H9 (cell line): ENCODE results near the gene SEPTIN6. TPM values are rescaled to one million over a fixed set of nuclear protein-coding genes. Genes with fewer than 3 reads are reported as not detected.

Source experiments
- DNase-seq: peaks from one replicate; pipeline ENCODE4 v3.0.0-alpha.2; 2017
- H2AFZ ChIP-seq: one replicate; pipeline ENCODE4 v1.6.1; 2013; ENCODE audit warnings: mild to moderate bottlenecking, low read length, control low read depth, moderate library complexity
- H2AK5ac ChIP-seq: 2 replicates; pipeline ENCODE4 v1.6.1; 2013; ENCODE audit warnings: low read length, control low read depth, mixed read lengths; ENCODE audit not compliant: insufficient read length
- H2BK120ac ChIP-seq: one replicate; pipeline ENCODE4 v1.6.1; 2013; ENCODE audit warnings: low read depth, mild to moderate bottlenecking, low read length, control low read depth, inconsistent platforms; ENCODE audit not compliant: poor library complexity, severe bottlenecking
- H2BK12ac ChIP-seq: 2 replicates; pipeline ENCODE4 v1.6.1; 2013; ENCODE audit warnings: low read length, control low read depth, mixed read lengths, low read depth; ENCODE audit not compliant: insufficient read length
- H2BK15ac ChIP-seq: 2 replicates; pipeline ENCODE4 v1.6.1; 2013; ENCODE audit warnings: low read depth, low read length, control low read depth
- H2BK20ac ChIP-seq: one replicate; pipeline ENCODE4 v1.6.1; 2013; ENCODE audit warnings: low read depth, mild to moderate bottlenecking, low read length, control low read depth, inconsistent platforms; ENCODE audit not compliant: poor library complexity, severe bottlenecking
- H2BK5ac ChIP-seq: 2 replicates; pipeline ENCODE4 v1.6.1; 2013; ENCODE audit warnings: low read length, control low read depth, mixed read lengths; ENCODE audit not compliant: insufficient read length
- H3K14ac ChIP-seq: 2 replicates; pipeline ENCODE4 v1.6.1; 2013; ENCODE audit warnings: low read length, control low read depth; ENCODE audit not compliant: insufficient read depth
- H3K18ac ChIP-seq: 2 replicates; pipeline ENCODE4 v1.6.1; 2013; ENCODE audit warnings: low read depth, mild to moderate bottlenecking, mixed read lengths, low read length, control low read depth; ENCODE audit not compliant: insufficient read length
- H3K23ac ChIP-seq: 2 replicates; pipeline ENCODE4 v1.6.1; 2013; ENCODE audit warnings: low read length, control low read depth, mixed read lengths, low read depth; ENCODE audit not compliant: insufficient read length
- H3K23me2 ChIP-seq: 2 replicates; pipeline ENCODE4 v1.6.1; 2013; ENCODE audit warnings: low read depth, mild to moderate bottlenecking, mixed read lengths, low read length, control low read depth; ENCODE audit not compliant: insufficient read length, poor library complexity, severe bottlenecking
- H3K27ac ChIP-seq: 2 replicates; pipeline ENCODE4 v1.5.1; 2013; ENCODE audit warnings: low read length, control low read depth, mixed read lengths, low read depth; ENCODE audit not compliant: insufficient read length
- H3K27me3 ChIP-seq: 2 replicates; pipeline ENCODE4 v1.6.1; 2013; ENCODE audit warnings: low read length, control low read depth, inconsistent platforms; ENCODE audit not compliant: insufficient read depth
- H3K4ac ChIP-seq: 2 replicates; pipeline ENCODE4 v1.6.1; 2013; ENCODE audit warnings: low read depth, mild to moderate bottlenecking, control low read depth, inconsistent platforms, low read length, moderate library complexity
- H3K4me1 ChIP-seq: 2 replicates; pipeline ENCODE4 v1.6.1; 2013; ENCODE audit warnings: low read length, control low read depth, inconsistent platforms; ENCODE audit not compliant: insufficient read depth
- H3K4me2 ChIP-seq: 2 replicates; pipeline ENCODE4 v1.6.1; 2013; ENCODE audit warnings: low read length, control low read depth, mixed read lengths; ENCODE audit not compliant: insufficient read length, insufficient read depth
- H3K56ac ChIP-seq: 2 replicates; pipeline ENCODE4 v1.6.1; 2013; ENCODE audit warnings: low read depth, mild to moderate bottlenecking, mixed read lengths, low read length, control low read depth; ENCODE audit not compliant: insufficient read length
- H3K79me1 ChIP-seq: 2 replicates; pipeline ENCODE4 v1.6.1; 2013; ENCODE audit warnings: low read depth, mild to moderate bottlenecking, moderate library complexity, low read length, control low read depth, inconsistent platforms; ENCODE audit not compliant: insufficient read depth, poor library complexity, severe bottlenecking
- H3K79me2 ChIP-seq: 2 replicates; pipeline ENCODE4 v1.6.1; 2013; ENCODE audit warnings: low read length, control low read depth, inconsistent platforms; ENCODE audit not compliant: insufficient read depth
- H3K9ac ChIP-seq: 2 replicates; pipeline ENCODE4 v1.6.1; 2013; ENCODE audit warnings: low read length, control low read depth, mixed read lengths; ENCODE audit not compliant: insufficient read length; ENCODE audit errors: extremely low read depth
- H3K9me3 ChIP-seq: one replicate; pipeline ENCODE4 v1.6.1; 2013; ENCODE audit warnings: low read depth, low read length, inconsistent platforms; ENCODE audit not compliant: control insufficient read depth
- H3T11ph ChIP-seq: one replicate; pipeline ENCODE4 v1.6.1; 2013; ENCODE audit warnings: mild to moderate bottlenecking, low read length, control low read depth, inconsistent platforms
- H4K20me1 ChIP-seq: one replicate; pipeline ENCODE4 v1.6.1; 2013; ENCODE audit not compliant: control insufficient read depth, insufficient read length, insufficient read depth
- H4K5ac ChIP-seq: 2 replicates; pipeline ENCODE4 v1.6.1; 2013; ENCODE audit warnings: low read depth, mild to moderate bottlenecking, mixed read lengths, low read length, control low read depth; ENCODE audit not compliant: insufficient read length
- H4K8ac ChIP-seq: replicated peaks from 2 replicates; pipeline ENCODE4 v1.6.1; 2013; ENCODE audit warnings: low read length, control low read depth, mixed read lengths, low read depth; ENCODE audit not compliant: insufficient read length
- H4K91ac ChIP-seq: 2 replicates; pipeline ENCODE4 v1.6.1; 2013; ENCODE audit warnings: low read depth, mild to moderate bottlenecking, moderate library complexity, mixed read lengths, low read length, control low read depth; ENCODE audit not compliant: insufficient read length
- H3K27ac Mint-ChIP-seq, 3 experiments: 2 replicates in 2 of 3; 3 replicates in 1 of 3; pipeline ENCODE4 v1.8.0; 2020 to 2021; ENCODE audit warnings: mixed read lengths in 3 of 3, mild to moderate bottlenecking in 1 of 3, moderate library complexity in 1 of 3
- H3K27me3 Mint-ChIP-seq: 2 replicates; pipeline ENCODE4 v1.8.0; 2021; ENCODE audit warnings: low read depth, mild to moderate bottlenecking, moderate library complexity, mixed read lengths
- H3K36me3 Mint-ChIP-seq, 3 experiments: 2 replicates in 2 of 3; 3 replicates in 1 of 3; pipeline ENCODE4 v1.8.0; 2020 to 2021; ENCODE audit warnings: low read depth in 3 of 3, mixed read lengths in 3 of 3; ENCODE audit not compliant: insufficient read depth in 1 of 3
- H3K4me1 Mint-ChIP-seq, 2 experiments: 2 replicates each; pipeline ENCODE4 v1.8.0; 2020; ENCODE audit warnings: mixed read lengths in 2 of 2
- H3K4me3 Mint-ChIP-seq, 2 experiments: 2 replicates in 1 of 2; 3 replicates in 1 of 2; pipeline ENCODE4 v1.8.0; 2020 to 2021; ENCODE audit warnings: mild to moderate bottlenecking in 2 of 2, mixed read lengths in 2 of 2, moderate library complexity in 1 of 2
- H3K9me3 Mint-ChIP-seq, 2 experiments: 2 replicates in 1 of 2; 3 replicates in 1 of 2; pipeline ENCODE4 v1.8.0; 2020; ENCODE audit warnings: mild to moderate bottlenecking in 2 of 2, mixed read lengths in 2 of 2, moderate library complexity in 1 of 2
- CTCF ChIP-seq: fragments of 200-600 bp; sonication (generic); conservative IDR thresholded peaks from 3 replicates; pipeline ENCODE4 v1.8.0; 2021; ENCODE audit warnings: antibody characterized with exemption, mild to moderate bottlenecking
- total RNA-seq: library from RNA; stranded (reverse); gene quantifications from 2 replicates; pipeline ENCODE4 v1.2.1, GENCODE V29; 2021

Gene SEPTIN6
- total RNA-seq, 1 experiment from 2014 or later = 23.1 TPM

DNA sequence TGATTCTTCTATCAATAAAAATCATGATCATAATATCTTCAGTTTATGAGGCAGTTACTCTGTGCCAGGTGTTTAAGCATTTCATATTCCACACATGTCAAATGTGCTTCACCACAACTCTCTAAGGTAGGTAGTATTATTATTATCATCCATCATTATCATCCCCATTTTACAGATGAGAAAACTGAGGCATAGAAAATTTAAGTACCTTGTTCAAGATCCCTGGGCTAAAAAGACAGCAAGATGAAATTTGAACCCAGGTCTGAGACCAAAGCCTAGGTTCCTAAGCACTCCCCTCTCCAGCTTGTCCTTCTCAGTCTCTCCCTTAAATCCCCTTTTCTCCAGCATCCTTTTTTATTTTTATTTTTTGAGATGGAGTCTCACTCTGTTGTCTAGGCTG is 33.4 kb downstream of the SEPTIN6 start:
- Histone ChIP-seq H2BK5ac (no peak overlapping the region), H3K4ac (no peak overlapping the region), H3K9me3 (peaks cover 11% of the 10 kb centered on the region), H2BK15ac (no peak overlapping the region), H2BK120ac (no peak overlapping the region), H3K9ac (no peak overlapping the region), H3T11ph (no peak overlapping the region), H3K18ac (no peak overlapping the region), H3K4me2 (no peak overlapping the region), H3K56ac (no peak overlapping the region), H3K23ac (no peak overlapping the region), H3K14ac (no peak overlapping the region), H3K4me1 (no peaks in the 10 kb centered on the region; the same call in 1 of the 2 replicates), H3K23me2 (no peaks in the 10 kb centered on the region), H2BK20ac (no peak overlapping the region), H2AK5ac (no peak overlapping the region), H3K27me3 (no peaks in the 10 kb centered on the region), H2BK12ac (no peak overlapping the region), H4K8ac (no peak overlapping the region), H4K91ac (no peak overlapping the region), H3K27ac (no peak overlapping the region), H3K79me1 (no peaks in the 10 kb centered on the region), H4K20me1 (no peaks in the 10 kb centered on the region), H2AFZ (no peak overlapping the region), H4K5ac (no peak overlapping the region), H3K79me2 (no peaks in the 10 kb centered on the region)
- peaks cover 20 to 39% (median 25%) of the 10 kb centered on the region in 3 experiments for H3K36me3 Mint-ChIP-seq
- no peak overlapping the region for H3K27ac Mint-ChIP-seq
- TF ChIP-seq CTCF = no peak
- H3K27me3 Mint-ChIP-seq = no peaks in the 10 kb centered on the region; the same call in none of the 2 replicates
- peaks cover 4 to 14% of the 10 kb centered on the region in 2 experiments for H3K4me1 Mint-ChIP-seq
- H3K9me3 Mint-ChIP-seq = peaks cover 64 to 67% of the 10 kb centered on the region in 2 experiments
- no peak for DNase-seq
- H3K4me3 Mint-ChIP-seq = no peak overlapping the region
